HCT116 (cell line): ENCODE results near the gene BICD1. TPM values are rescaled to one million over a fixed set of nuclear protein-coding genes. Genes with fewer than 3 reads are reported as not detected.

Experiments
- ATAC-seq: fragments of 200-7000 bp; cut with Tn5 transposase; 2 replicates; pipeline ENCODE4 v1.9.1; 2020; ENCODE audit warnings: mild to moderate bottlenecking, moderate library complexity
- BruUV-seq: library from RNA; stranded (reverse); fragments of 400-500 nt; replicated peaks from 2 replicates; lab custom pipeline; 2021; lab: Mats Ljungman, UMichigan
- CTCF ChIA-PET: fragments of 300-600 bp; sonication (Branson Sonifier 250); formaldehyde crosslinking; loops from one replicate; lab custom pipeline; 2021; ENCODE audit warnings: antibody characterized with exemption; lab: Charles Lee
- POLR2A ChIA-PET: fragments of 300-600, 350-600 bp; sonication (Branson Sonifier 250); formaldehyde crosslinking; loops from one replicate; lab custom pipeline; 2021; ENCODE audit warnings: antibody characterized with exemption; lab: Charles Lee
- RAD21 ChIA-PET, 2 experiments: fragments of 300-600 bp; sonication (Branson Sonifier 250); formaldehyde crosslinking; loops; one replicate each; lab custom pipeline; 2023; ENCODE audit warnings: low total read pairs in 2 of 2; ENCODE audit not compliant: uncharacterized antibody in 2 of 2, unreplicated experiment in 2 of 2, low non-redundant PET in 1 of 2; lab: Charles Lee
- DNase-seq: peaks from one replicate; pipeline ENCODE4 v3.0.0-alpha.2; 2010; ENCODE audit warnings: low read depth, low spot score
- H2AFZ ChIP-seq: fragments of 200-600 bp; shearing (Covaris generic), sonication (generic); 2 replicates; pipeline ENCODE4 v1.6.1; 2017; ENCODE audit warnings: low read depth, mixed run types, mixed read lengths, antibody characterized with exemption, low read length; ENCODE audit not compliant: poor library complexity, severe bottlenecking
- H3K27ac ChIP-seq: 2 replicates; pipeline ENCODE4 v1.5.1; 2012; ENCODE audit warnings: low read depth, low read length
- H3K27me3 ChIP-seq: fragments of 200-600 bp; sonication (generic); 2 replicates; pipeline ENCODE4 v1.6.1; 2016; ENCODE audit warnings: mixed run types, low read length, mixed read lengths; ENCODE audit not compliant: insufficient read depth
- H3K36me3 ChIP-seq, 2 experiments: fragments of 200-500 bp in 1 of 2; fragments of 200-600 bp in 1 of 2; sonication (Bioruptor generic) in 1 of 2; sonication (generic) in 1 of 2; 2 replicates each; pipeline versions ENCODE4 v1.5.1 to v1.6.1; 2014 to 2016; ENCODE audit warnings: low read length in 2 of 2, inconsistent platforms in 1 of 2, mixed read lengths in 1 of 2, mixed run types in 1 of 2; ENCODE audit not compliant: insufficient read depth in 2 of 2, control insufficient read depth in 1 of 2
- H3K4me1 ChIP-seq, 2 experiments: fragments of 200-600 bp in 1 of 2; sonication (generic) in 1 of 2; 2 replicates each; pipeline versions ENCODE4 v1.5.1 to v1.6.1; 2012 to 2017; ENCODE audit warnings: low read length in 2 of 2, inconsistent platforms in 1 of 2, mild to moderate bottlenecking in 1 of 2, mixed read lengths in 1 of 2, mixed run types in 1 of 2, moderate library complexity in 1 of 2; ENCODE audit not compliant: insufficient read depth in 2 of 2, control insufficient read depth in 1 of 2
- H3K4me2 ChIP-seq: fragments of 200-600 bp; sonication (generic); 2 replicates; pipeline ENCODE4 v1.6.1; 2017; ENCODE audit warnings: mixed run types, low read length, mixed read lengths
- H3K4me3 ChIP-seq, 2 experiments: fragments of 200-600 bp in 1 of 2; sonication (generic) in 1 of 2; replicated peaks in 1 of 2; 2 replicates each; pipeline ENCODE4 v1.5.1; 2011 to 2016; ENCODE audit warnings: low read length in 2 of 2, control low read depth in 1 of 2, low read depth in 1 of 2, mild to moderate bottlenecking in 1 of 2, mixed read lengths in 1 of 2, mixed run types in 1 of 2
- H3K79me2 ChIP-seq: fragments of 200-600 bp; sonication (generic); 2 replicates; pipeline ENCODE4 v1.6.1; 2017; ENCODE audit warnings: mild to moderate bottlenecking, mixed run types, low read length, moderate library complexity, mixed read lengths; ENCODE audit not compliant: insufficient read depth
- H3K9ac ChIP-seq: fragments of 200-600 bp; sonication (generic); 2 replicates; pipeline ENCODE4 v1.6.1; 2016; ENCODE audit warnings: low read length, mixed read lengths
- H3K9me2 ChIP-seq: fragments of 200-600 bp; sonication (generic), shearing (Covaris generic); 2 replicates; pipeline ENCODE4 v1.6.1; 2017; ENCODE audit warnings: mixed run types, mild to moderate bottlenecking, moderate library complexity; ENCODE audit not compliant: insufficient read depth
- H3K9me3 ChIP-seq, 2 experiments: fragments of 200-500 bp in 1 of 2; fragments of 200-600 bp in 1 of 2; sonication (Bioruptor generic) in 1 of 2; sonication (generic) in 1 of 2; 2 replicates each; pipeline ENCODE4 v1.6.1; 2014 to 2017; ENCODE audit warnings: low read length in 2 of 2, mixed read lengths in 2 of 2, inconsistent platforms in 1 of 2, low read depth in 1 of 2, mild to moderate bottlenecking in 1 of 2, mixed run types in 1 of 2, moderate library complexity in 1 of 2; ENCODE audit not compliant: control insufficient read depth in 1 of 2, insufficient read depth in 1 of 2
- H4K20me1 ChIP-seq: fragments of 200-600 bp; sonication (generic), shearing (Covaris generic); 2 replicates; pipeline ENCODE4 v1.6.1; 2017; ENCODE audit warnings: mixed run types, mild to moderate bottlenecking, moderate library complexity; ENCODE audit not compliant: insufficient read depth
- EGR1 ChIP-seq: IDR thresholded peaks from 2 replicates; pipeline ENCODE4 v1.6.1; 2012; ENCODE audit warnings: low read depth
- EZH2 ChIP-seq: fragments of 200-600 bp; sonication (generic); IDR thresholded peaks from 2 replicates; pipeline ENCODE4 v1.6.1; 2017; ENCODE audit warnings: antibody characterized with exemption, mixed run types
- EZH2phosphoT487 ChIP-seq: fragments of 200-600 bp; IDR thresholded peaks from 2 replicates; pipeline ENCODE4 v1.6.1; 2018; ENCODE audit warnings: antibody characterized with exemption, borderline replicate concordance
- JUND ChIP-seq: IDR thresholded peaks from 2 replicates; pipeline ENCODE4 v1.6.1; 2012
- POLR2AphosphoS5 ChIP-seq: IDR thresholded peaks from 2 replicates; pipeline ENCODE4 v1.6.1; 2011; ENCODE audit warnings: mild to moderate bottlenecking, low read depth, low read length, moderate library complexity
- RAD21 ChIP-seq: IDR thresholded peaks from 2 replicates; pipeline ENCODE4 v1.6.1; 2012; ENCODE audit warnings: low read depth, mild to moderate bottlenecking
- SIN3A ChIP-seq: IDR thresholded peaks from 2 replicates; pipeline ENCODE4 v1.6.1; 2012; ENCODE audit warnings: low read depth
- SP1 ChIP-seq: IDR thresholded peaks from 2 replicates; pipeline ENCODE4 v1.6.1; 2012; ENCODE audit warnings: low read depth
- TCF7L2 ChIP-seq: IDR thresholded peaks from 2 replicates; pipeline ENCODE4 v1.7.0; 2011; ENCODE audit warnings: borderline replicate concordance, inconsistent platforms; ENCODE audit not compliant: insufficient read depth, insufficient read length; ENCODE audit errors: extremely low read depth
- YY1 ChIP-seq: IDR thresholded peaks from 2 replicates; pipeline ENCODE4 v1.6.1; 2011; ENCODE audit warnings: low read length, low read depth, moderate library complexity, mild to moderate bottlenecking; ENCODE audit not compliant: insufficient replicate concordance; ENCODE audit errors: extremely low read depth
- ZFX ChIP-seq: fragments of 450-650 bp; IDR thresholded peaks from 2 replicates; pipeline ENCODE4 v1.6.1; 2017
- ZNF274 ChIP-seq: fragments of 200-500 bp; sonication (Bioruptor generic); IDR thresholded peaks from 2 replicates; pipeline ENCODE4 v1.6.1; 2014; ENCODE audit warnings: mild to moderate bottlenecking, low read depth, low read length, inconsistent platforms
- intact Hi-C: fragments of 100-400 bp; cut with micrococcal nuclease; formaldehyde crosslinking; loops from 2 replicates; pipeline ENCODE4 v1.10.0; 2022
- total RNA-seq: library from RNA; stranded (reverse); gene quantifications from one replicate; pipeline ENCODE4 v1.2.1, GENCODE V29; 2021; ENCODE audit not compliant: unreplicated experiment
- TF ChIP-seq, protein P1 (sequence below): IDR thresholded peaks from 2 replicates; pipeline ENCODE4 v1.6.1; 2011; ENCODE audit warnings: mild to moderate bottlenecking, low read length, moderate library complexity; ENCODE audit not compliant: insufficient replicate concordance; ENCODE audit errors: extremely low read depth
- TF ChIP-seq, protein P2 (sequence below), 3 experiments: fragments of 200-600 bp in 1 of 3; sonication (generic) in 1 of 3; IDR thresholded peaks in 2 of 3; conservative IDR thresholded peaks in 1 of 3; 2 replicates each; pipeline ENCODE4 v1.5.1; 2012 to 2017; ENCODE audit warnings: low read depth in 2 of 3, low read length in 2 of 3, antibody characterized with exemption in 1 of 3, borderline replicate concordance in 1 of 3, control low read depth in 1 of 3, mild to moderate bottlenecking in 1 of 3, mixed read lengths in 1 of 3, mixed run types in 1 of 3, moderate library complexity in 1 of 3; ENCODE audit not compliant: insufficient read depth in 1 of 3
- TF ChIP-seq, protein P3 (sequence below): IDR thresholded peaks from 2 replicates; pipeline ENCODE4 v1.6.1; 2012; ENCODE audit warnings: low read depth

The BICD1 gene
- total RNA-seq, 1 experiment from 2014 or later, result 32.5 TPM

DNA sequence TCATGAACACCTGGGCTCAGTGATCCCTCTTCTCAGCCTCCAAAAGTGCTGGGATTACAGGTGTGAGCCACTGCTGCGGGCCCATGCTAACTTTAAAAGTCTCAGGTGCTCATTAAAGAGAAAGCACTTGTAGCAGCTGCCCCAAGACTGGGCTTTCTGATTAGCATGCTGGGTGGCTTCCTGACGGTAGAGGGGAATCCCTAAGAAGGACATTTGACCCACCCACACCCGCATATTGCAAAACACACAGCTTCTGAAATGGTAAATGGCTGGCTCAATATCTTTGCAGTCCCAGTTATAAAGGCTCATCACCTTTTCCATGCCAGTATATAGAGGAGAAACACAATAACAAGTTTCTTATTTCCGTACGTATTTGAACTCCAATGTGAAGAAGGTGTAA lies 19.3 kb upstream of the BICD1 start (continued):
- TF ChIP-seq, protein P1, sequence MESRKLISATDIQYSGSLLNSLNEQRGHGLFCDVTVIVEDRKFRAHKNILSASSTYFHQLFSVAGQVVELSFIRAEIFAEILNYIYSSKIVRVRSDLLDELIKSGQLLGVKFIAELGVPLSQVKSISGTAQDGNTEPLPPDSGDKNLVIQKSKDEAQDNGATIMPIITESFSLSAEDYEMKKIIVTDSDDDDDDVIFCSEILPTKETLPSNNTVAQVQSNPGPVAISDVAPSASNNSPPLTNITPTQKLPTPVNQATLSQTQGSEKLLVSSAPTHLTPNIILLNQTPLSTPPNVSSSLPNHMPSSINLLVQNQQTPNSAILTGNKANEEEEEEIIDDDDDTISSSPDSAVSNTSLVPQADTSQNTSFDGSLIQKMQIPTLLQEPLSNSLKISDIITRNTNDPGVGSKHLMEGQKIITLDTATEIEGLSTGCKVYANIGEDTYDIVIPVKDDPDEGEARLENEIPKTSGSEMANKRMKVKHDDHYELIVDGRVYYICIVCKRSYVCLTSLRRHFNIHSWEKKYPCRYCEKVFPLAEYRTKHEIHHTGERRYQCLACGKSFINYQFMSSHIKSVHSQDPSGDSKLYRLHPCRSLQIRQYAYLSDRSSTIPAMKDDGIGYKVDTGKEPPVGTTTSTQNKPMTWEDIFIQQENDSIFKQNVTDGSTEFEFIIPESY, result no peak
- TF ChIP-seq EZH2 (no peak), SP1 (no peak), JUND (no peak), ZNF274 (no peak), SIN3A (no peak), TCF7L2 (no peak), YY1 (no peak), ZFX (no peak), RAD21 (no peak), EGR1 (no peak)

DNA sequence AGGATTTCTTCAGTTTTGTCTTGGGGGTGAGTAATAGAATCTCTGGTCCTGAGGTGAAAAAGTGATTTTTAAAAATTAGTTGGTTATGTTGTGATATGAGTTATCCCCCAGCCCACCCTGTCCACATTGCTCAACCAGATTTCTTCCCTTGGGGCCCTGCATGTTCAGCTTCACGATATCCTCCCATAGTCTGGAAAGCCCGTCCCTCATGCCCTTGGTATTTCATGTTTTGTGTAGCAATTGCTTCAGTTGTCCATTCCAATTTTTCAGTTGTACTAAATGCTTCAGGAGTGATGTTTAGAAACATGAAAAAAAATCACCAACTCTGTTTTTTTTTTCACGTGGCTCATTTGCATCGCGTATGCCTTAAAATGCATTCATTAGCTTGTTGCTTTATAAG lies 17.5 kb upstream of the BICD1 start:
- H3K9me3 ChIP-seq, result no peaks in the 10 kb centered on the region
- BruUV-seq, result no TSS peak
- H3K27me3 ChIP-seq, result no peaks in the 10 kb centered on the region
- H3K36me3 ChIP-seq, result no peaks in the 10 kb centered on the region
- no peaks in the 10 kb centered on the region for H3K9me2 ChIP-seq
- DNase-seq, result no peak
- no peak overlapping the region for H3K4me2 ChIP-seq
- H3K4me3 ChIP-seq, result no peak overlapping the region
- H3K27ac ChIP-seq, result no peak overlapping the region
- CTCF ChIA-PET, result no interaction called here
- no peak overlapping the region for H2AFZ ChIP-seq
- no peaks in the 10 kb centered on the region for H3K79me2 ChIP-seq
- peaks cover 0 to 2% of the 10 kb centered on the region in 2 experiments; a peak in 1 of 4 replicates for H3K4me1 ChIP-seq
- TF ChIP-seq, protein P2, sequence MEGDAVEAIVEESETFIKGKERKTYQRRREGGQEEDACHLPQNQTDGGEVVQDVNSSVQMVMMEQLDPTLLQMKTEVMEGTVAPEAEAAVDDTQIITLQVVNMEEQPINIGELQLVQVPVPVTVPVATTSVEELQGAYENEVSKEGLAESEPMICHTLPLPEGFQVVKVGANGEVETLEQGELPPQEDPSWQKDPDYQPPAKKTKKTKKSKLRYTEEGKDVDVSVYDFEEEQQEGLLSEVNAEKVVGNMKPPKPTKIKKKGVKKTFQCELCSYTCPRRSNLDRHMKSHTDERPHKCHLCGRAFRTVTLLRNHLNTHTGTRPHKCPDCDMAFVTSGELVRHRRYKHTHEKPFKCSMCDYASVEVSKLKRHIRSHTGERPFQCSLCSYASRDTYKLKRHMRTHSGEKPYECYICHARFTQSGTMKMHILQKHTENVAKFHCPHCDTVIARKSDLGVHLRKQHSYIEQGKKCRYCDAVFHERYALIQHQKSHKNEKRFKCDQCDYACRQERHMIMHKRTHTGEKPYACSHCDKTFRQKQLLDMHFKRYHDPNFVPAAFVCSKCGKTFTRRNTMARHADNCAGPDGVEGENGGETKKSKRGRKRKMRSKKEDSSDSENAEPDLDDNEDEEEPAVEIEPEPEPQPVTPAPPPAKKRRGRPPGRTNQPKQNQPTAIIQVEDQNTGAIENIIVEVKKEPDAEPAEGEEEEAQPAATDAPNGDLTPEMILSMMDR (IDR thresholded peaks at IDR 0.05 in 2 of 3, conservative IDR thresholded peaks at IDR 0.05 in 1 of 3; ENCODE audit: borderline replicate concordance in 1 of 3, insufficient read depth in 1 of 3, low read depth in 2 of 3, low read length in 2 of 3), result no peak
- no peak for TF ChIP-seq EZH2phosphoT487
- TF ChIP-seq, protein P3, sequence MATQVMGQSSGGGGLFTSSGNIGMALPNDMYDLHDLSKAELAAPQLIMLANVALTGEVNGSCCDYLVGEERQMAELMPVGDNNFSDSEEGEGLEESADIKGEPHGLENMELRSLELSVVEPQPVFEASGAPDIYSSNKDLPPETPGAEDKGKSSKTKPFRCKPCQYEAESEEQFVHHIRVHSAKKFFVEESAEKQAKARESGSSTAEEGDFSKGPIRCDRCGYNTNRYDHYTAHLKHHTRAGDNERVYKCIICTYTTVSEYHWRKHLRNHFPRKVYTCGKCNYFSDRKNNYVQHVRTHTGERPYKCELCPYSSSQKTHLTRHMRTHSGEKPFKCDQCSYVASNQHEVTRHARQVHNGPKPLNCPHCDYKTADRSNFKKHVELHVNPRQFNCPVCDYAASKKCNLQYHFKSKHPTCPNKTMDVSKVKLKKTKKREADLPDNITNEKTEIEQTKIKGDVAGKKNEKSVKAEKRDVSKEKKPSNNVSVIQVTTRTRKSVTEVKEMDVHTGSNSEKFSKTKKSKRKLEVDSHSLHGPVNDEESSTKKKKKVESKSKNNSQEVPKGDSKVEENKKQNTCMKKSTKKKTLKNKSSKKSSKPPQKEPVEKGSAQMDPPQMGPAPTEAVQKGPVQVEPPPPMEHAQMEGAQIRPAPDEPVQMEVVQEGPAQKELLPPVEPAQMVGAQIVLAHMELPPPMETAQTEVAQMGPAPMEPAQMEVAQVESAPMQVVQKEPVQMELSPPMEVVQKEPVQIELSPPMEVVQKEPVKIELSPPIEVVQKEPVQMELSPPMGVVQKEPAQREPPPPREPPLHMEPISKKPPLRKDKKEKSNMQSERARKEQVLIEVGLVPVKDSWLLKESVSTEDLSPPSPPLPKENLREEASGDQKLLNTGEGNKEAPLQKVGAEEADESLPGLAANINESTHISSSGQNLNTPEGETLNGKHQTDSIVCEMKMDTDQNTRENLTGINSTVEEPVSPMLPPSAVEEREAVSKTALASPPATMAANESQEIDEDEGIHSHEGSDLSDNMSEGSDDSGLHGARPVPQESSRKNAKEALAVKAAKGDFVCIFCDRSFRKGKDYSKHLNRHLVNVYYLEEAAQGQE, result no peak
- no peak for TF ChIP-seq EGR1
- TF ChIP-seq SIN3A, result no peak
- TF ChIP-seq, protein P1, result no peak
- TF ChIP-seq SP1, result no peak
- TF ChIP-seq POLR2AphosphoS5, result no peak
- no peak for ATAC-seq
- POLR2A ChIA-PET, result no interaction called here
- H4K20me1 ChIP-seq, result no peaks in the 10 kb centered on the region
- no peak overlapping the region for H3K9ac ChIP-seq
- RAD21 ChIA-PET, result no interaction called here
- intact Hi-C loops, result no loop called here
